ENCODE results near the gene SIRPD.

The SIRPD gene

GRCh38 chr20:1569415-1569881 lies 11.9 kb upstream of the SIRPD start:
- CTCF ChIA-PET = no interaction called here
- Histone ChIP-seq H3K36me3 (ENCODE audit: control insufficient read depth in 2 of 2, insufficient read depth in 1 of 2, low read length in 2 of 2) (no peaks in the 10 kb centered on the region), H3K27ac (ENCODE audit: extremely low read depth, low read depth, low read length) (no peak overlapping the region), H3K4me1 (ENCODE audit: control insufficient read depth, insufficient read depth, low read length) (no peaks in the 10 kb centered on the region), H3K9me3 (ENCODE audit: control insufficient read depth, insufficient read depth, low read depth, low read length) (no peaks in the 10 kb centered on the region), H3K4me3 (ENCODE audit: low read depth, low read length) (no peak overlapping the region)
- POLR2A ChIA-PET = no interaction called here
- TF ChIP-seq ZNF76 (tag by site-specific recombination; IDR thresholded peaks at IDR 0.05; ENCODE audit: borderline replicate concordance, low read depth) = no peak

DNA sequence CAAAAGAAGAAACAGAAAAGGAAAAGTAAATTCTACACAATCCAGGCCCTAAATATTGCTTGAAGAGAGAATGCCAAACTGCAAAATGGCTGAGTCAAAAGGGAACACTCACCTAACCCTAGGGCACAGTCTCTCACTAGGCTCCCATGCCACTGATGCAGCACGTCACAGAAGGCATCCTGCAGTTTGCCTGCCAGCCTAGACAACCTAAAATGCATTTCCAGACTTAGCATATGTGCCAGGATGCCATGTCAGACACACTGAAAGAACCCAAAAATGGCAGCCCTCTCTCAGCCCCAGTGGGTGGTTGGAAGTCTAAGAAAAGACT lies 10.6 kb upstream of the SIRPD start:
- TF ChIP-seq TRIM28 (IDR thresholded peaks at IDR 0.05; ENCODE audit: borderline replicate concordance, low read length) (no peak), ZNF239 (tag by site-specific recombination; IDR thresholded peaks at IDR 0.05) (no peak), FEZF1 (tag by site-specific recombination; IDR thresholded peaks at IDR 0.05) (no peak), ZNF26 (tag by site-specific recombination; IDR thresholded peaks at IDR 0.05) (no peak), ZNF404 (tag by site-specific recombination; IDR thresholded peaks at IDR 0.05) (no peak), TCF7L2 (IDR thresholded peaks at IDR 0.05; ENCODE audit: borderline replicate concordance, low read depth, low read length) (no peak), ZNF555 (tag by site-specific recombination; conservative IDR thresholded peaks at IDR 0.05) (no peak), ZNF302 (tag by site-specific recombination; IDR thresholded peaks at IDR 0.05; ENCODE audit: low read depth) (no peak), MZF1 (tag by site-specific recombination; IDR thresholded peaks at IDR 0.05; ENCODE audit: borderline replicate concordance) (no peak), ZNF830 (tag by site-specific recombination; IDR thresholded peaks at IDR 0.05; ENCODE audit: low read depth) (no peak), ZBTB48 (tag by site-specific recombination; IDR thresholded peaks at IDR 0.05) (no peak), ZNF777 (tag by site-specific recombination; IDR thresholded peaks at IDR 0.05; ENCODE audit: borderline replicate concordance) (no peak)
- TF ChIP-seq, protein P1, sequence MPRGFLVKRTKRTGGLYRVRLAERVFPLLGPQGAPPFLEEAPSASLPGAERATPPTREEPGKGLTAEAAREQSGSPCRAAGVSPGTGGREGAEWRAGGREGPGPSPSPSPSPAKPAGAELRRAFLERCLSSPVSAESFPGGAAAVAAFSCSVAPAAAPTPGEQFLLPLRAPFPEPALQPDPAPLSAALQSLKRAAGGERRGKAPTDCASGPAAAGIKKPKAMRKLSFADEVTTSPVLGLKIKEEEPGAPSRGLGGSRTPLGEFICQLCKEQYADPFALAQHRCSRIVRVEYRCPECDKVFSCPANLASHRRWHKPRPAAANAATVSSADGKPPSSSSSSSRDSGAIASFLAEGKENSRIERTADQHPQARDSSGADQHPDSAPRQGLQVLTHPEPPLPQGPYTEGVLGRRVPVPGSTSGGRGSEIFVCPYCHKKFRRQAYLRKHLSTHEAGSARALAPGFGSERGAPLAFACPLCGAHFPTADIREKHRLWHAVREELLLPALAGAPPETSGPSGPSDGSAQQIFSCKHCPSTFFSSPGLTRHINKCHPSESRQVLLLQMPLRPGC (tag by site-specific recombination; IDR thresholded peaks at IDR 0.05) = no peak
- ChIA-PET CTCF (no interaction called here), POLR2A (no interaction called here)
- no peaks in the 10 kb centered on the region for H3K36me3 ChIP-seq (ENCODE audit: control insufficient read depth in 2 of 2, insufficient read depth in 1 of 2, low read length in 2 of 2)
- no peak overlapping the region for H3K27ac ChIP-seq (ENCODE audit: extremely low read depth, low read depth, low read length)
- no peak overlapping the region for H3K4me3 ChIP-seq (ENCODE audit: low read depth, low read length)
- no peaks in the 10 kb centered on the region for H3K4me1 ChIP-seq (ENCODE audit: control insufficient read depth, insufficient read depth, low read length)
- H3K9me3 ChIP-seq (ENCODE audit: control insufficient read depth, insufficient read depth, low read depth, low read length) = no peaks in the 10 kb centered on the region

DNA sequence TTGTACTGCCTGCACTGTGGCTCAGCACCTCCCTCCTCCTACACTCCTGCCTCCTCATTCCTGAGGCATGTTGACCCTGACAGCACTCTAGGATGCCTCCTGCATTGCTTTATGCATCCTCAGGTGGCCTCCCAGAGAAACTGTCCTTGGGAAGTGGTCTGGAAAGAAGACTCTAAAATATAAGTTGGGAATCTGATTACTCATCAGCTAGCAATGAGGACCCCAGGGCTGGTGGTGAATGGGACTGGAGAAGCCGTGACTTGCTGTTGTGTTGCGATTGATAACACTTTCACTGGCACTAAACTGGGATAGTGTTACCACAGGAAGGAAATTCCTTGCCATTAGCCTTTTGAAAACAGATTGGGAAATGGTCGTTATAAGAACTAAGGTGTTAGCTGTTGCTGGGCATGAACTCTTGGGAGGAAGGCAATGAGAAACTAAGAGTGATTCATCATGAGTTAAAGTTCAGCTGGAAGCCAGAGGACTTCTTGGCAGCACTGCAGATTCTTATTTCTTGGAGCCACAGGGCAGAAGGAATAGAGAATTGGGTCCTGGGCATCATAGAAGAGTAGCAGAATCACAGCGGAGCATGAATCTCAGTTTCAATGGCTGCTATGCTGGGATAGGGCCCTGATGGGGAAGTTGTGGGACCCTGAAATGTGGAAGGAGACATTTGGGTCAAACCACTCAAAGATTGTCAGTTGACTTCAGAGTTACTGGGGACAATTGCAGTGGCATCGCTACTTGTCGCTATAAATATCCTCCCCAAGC lies 10.1 kb upstream of the SIRPD start:
- Histone ChIP-seq H3K36me3 (ENCODE audit: control insufficient read depth in 2 of 2, insufficient read depth in 1 of 2, low read length in 2 of 2) (no peaks in the 10 kb centered on the region), H3K9me3 (ENCODE audit: control insufficient read depth, insufficient read depth, low read depth, low read length) (no peaks in the 10 kb centered on the region), H3K4me3 (ENCODE audit: low read depth, low read length) (no peak overlapping the region), H3K27ac (ENCODE audit: extremely low read depth, low read depth, low read length) (no peak overlapping the region), H3K4me1 (ENCODE audit: control insufficient read depth, insufficient read depth, low read length) (no peaks in the 10 kb centered on the region)
- ChIA-PET POLR2A (no interaction called here), CTCF (interaction anchor here (0.6 kb wide), 1 partner anchor 255 kb away, joined by 3 read pairs; no protein-coding TSS in a partner anchor)
- TF ChIP-seq ZFP41 (tag by site-specific recombination; IDR thresholded peaks at IDR 0.05; ENCODE audit: borderline replicate concordance) (no peak), ZNF157 (tag by site-specific recombination; IDR thresholded peaks at IDR 0.05) (no peak), ZNF302 (tag by site-specific recombination; IDR thresholded peaks at IDR 0.05; ENCODE audit: low read depth) (no peak), FEZF1 (tag by site-specific recombination; IDR thresholded peaks at IDR 0.05) (no peak), ZNF623 (tag by site-specific recombination; IDR thresholded peaks at IDR 0.05) (no peak), SP7 (tag by site-specific recombination; IDR thresholded peaks at IDR 0.05) (no peak), ZNF138 (tag by site-specific recombination; IDR thresholded peaks at IDR 0.05; ENCODE audit: borderline replicate concordance) (no peak), GLIS1 (tag by site-specific recombination; IDR thresholded peaks at IDR 0.05) (no peak), GFI1B (tag by site-specific recombination; IDR thresholded peaks at IDR 0.05) (no peak), GLI2 (tag by site-specific recombination; IDR thresholded peaks at IDR 0.05; ENCODE audit: borderline replicate concordance, low read depth) (no peak), ZNF335 (tag by site-specific recombination; conservative IDR thresholded peaks at IDR 0.05) (no peak), YY1 (tag by site-specific recombination; IDR thresholded peaks at IDR 0.05) (no peak), SP2 (tag by site-specific recombination; IDR thresholded peaks at IDR 0.05) (no peak), ZNF24 (tag by site-specific recombination; IDR thresholded peaks at IDR 0.05) (no peak), ZNF146 (tag by site-specific recombination; IDR thresholded peaks at IDR 0.05) (no peak), ZNF843 (tag by site-specific recombination; IDR thresholded peaks at IDR 0.05) (no peak)
